DMS153 treated with DMSO at 0.1 percent for 48 hours (cell line): ENCODE measurements around the gene XKR3.
A peak's percentile ranks its signal among the peaks of the same experiment; 100 is the strongest.
"Not testable (repeated sequence)": the region's sequence is repeated elsewhere in the genome, so short reads cannot be mapped to it uniquely, and the experiment has no call there.

ENCODE experiments used
- DNase-seq: peaks from one replicate; lab custom pipeline; 2025; ENCODE audit not compliant: unreplicated experiment; lab: John Stamatoyannopoulos, UW

Gene XKR3

GRCh38 chr22:16806401-16806800 lies 18.8 kb downstream of the XKR3 start:
- no peak for DNase-seq

GRCh38 chr22:16804882-16805281 lies 20.3 kb downstream of the XKR3 start:
- no peak for DNase-seq

- no peak for DNase-seq
These were observed 21.8 kb downstream of the XKR3 start for GRCh38 chr22:16803255-16803917.

GRCh38 chr22:16801571-16801970 lies 23.6 kb downstream of the XKR3 start:
- DNase-seq, result no peak

DNA sequence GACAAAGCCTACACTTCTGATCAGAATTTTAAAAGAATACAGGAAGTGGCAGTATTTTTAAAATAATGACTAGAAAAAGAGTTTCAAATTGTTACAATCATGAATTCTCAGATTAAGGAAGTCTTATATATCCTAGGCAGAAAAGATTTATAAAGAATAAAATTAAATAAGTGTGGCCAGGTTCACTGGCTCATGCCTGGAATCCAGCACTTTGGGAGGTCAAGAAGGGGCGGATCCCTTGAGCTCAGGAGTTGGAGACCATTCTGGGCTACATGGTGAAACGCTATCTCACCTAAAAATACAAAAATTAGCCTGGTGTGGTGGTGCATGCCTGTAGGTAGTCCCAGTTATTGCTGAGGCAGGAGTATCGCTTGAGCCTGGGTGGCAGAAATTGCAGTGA lies 24.1 kb downstream of the XKR3 start:
- DNase-seq, result no peak

DNA sequence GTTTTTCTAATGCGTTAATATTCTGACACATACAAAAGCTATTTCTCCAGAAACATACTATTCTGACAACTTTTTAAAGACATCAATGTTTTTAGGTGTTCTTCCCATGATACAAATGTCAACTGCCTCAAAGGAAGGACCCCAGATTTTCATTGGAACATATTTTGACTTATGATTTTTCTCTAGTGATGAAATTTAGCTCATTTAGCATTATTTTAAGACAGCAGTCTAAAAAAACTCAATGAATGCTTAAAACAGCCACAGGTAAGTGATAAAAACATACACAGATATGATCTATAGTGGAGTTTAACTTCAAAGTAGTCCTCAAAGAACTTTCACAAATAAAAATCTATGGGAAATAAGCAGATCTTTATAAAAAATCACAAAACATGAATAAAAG lies 24.9 kb downstream of the XKR3 start:
- no peak for DNase-seq

DNA sequence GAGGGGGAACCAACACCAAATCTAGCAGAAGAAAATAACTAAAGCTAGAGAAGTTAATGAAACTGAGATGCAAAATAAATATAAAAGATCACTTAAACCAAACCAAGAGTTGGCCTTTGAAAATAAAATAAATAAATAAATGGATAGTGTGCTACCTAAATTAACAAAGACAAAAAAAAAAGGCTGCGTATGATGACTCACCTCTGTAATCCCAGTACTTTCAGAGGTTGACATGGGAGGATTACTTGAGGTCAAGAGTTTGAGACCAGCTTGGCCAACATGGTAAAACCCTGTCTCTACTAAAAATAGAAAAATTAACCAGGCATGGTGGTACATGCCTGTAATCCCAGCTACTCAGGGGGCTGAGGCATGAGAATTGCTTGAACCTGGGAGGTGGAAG lies 29.7 kb downstream of the XKR3 start:
- not testable (repeated sequence) for DNase-seq

DNA sequence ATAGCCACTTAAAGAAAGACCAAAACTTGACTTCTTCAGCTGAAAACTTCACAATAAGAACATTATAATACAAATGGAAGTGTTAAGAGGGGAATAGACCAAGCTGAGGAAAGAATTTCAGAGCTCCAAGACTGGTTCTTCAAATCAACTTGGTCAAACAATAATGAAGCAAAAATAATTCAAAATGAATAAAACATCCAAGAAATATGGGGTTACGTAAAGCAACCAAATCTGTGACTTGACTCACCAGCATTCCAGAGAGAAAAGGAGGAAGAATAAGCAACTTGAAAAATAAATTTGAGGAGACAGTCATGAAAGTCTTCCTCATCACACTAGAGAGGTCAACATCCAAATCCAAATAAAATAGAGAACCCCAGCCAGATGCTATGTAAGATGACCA lies 31.4 kb downstream of the XKR3 start:
- no peak for DNase-seq

GRCh38 chr22:16789860-16790493 lies 35.2 kb downstream of the XKR3 start:
- DNase-seq, result no peak

DNA sequence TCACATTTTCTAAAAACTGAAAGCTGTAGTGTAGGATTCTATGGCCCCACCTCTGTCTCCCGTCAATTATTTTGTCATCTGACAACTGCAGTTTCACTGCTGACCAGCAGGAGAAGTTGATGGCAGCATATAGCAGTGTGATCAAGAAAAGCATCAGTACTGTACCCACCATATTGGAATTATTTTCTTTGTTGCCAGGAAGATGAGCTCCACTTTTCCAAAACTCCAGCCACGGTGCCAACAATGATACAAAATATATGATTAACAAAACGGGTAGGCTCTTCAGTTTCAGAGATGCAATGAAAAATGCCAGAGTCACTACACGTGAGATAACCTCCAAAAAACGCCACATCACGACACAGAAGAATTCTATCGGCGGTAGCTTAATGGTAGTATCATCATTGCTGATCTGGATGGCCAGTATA lies 41.3 kb downstream of the XKR3 start:
- peak; percentile 11 for DNase-seq

DNA sequence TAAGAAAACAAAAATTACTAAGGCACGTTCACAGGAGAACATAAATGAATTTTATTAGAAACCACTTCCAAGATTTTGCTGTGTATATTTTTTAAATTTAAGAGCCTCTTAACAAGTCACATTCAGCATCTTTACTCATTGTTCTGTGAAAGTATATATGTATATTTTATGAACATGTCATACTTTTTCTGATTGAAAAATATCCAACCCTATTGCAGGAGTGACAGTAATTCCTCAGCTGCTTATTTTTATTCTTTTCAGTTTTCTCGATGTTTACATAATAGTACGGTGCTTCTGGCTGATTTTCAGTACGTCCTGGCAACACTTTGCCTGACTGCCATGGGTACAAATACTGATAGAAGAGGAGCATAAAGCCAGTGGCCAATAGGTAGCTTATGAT lies 41.8 kb downstream of the XKR3 start:
- DNase-seq, result no peak

DNA sequence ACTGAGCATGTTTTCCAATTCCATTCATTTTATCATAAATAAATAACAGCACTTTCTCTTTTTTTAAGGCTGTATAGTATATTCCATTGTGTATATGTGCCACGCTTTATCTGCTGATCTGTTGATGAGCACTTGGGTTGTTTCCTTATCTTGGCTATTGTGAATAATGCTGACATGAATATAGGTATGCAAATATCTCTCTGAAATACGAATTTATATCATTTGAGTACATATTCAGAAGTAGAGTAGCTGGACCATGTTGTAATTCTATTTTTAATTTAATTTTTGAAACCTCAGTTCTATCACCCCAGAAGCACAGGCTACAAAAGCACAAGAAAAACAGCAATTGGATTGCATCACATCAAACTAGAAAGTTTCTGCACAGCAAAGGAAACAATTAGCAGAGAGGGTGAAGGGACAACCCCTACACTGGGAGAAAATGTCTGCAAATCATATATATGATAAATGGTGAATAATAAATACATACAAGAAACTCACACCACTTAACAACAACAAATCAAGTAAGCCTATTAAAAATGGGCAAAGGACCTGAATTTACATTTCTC lies 43.4 kb downstream of the XKR3 start:
- DNase-seq, result no peak

- no peak for DNase-seq
These were observed 44.0 kb downstream of the XKR3 start for GRCh38 chr22:16781074-16781763.

DNA sequence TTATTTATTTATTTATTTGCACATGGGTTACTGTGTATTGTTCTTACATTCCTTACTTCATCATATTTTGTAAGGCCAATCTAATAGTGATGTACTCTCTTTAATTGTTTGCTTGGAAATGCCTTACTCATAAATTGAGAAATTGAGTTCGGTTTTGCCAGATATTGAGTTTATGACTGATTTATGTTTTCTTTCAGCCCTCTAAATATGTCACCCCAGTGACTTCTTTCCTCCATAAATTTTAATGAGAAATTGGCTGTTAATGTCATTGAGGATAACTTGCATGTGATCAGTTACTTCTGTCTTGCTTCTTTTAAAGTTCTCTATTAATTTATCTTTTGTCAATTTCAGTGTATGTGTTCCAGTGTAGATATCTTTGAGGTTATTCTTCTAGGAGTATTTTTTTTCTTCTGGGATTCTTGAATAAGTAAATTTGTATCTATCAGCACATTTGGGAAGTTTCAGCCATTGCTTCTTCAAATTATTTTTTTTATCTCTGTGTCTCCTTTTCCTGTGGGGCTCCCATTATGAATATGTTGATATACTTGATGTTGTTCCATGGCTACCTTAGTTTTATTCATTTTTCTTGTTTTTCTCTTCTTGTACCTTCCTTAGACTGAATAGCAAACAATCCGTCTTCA lies 47.8 kb downstream of the XKR3 start:
- DNase-seq, result no peak

DNA sequence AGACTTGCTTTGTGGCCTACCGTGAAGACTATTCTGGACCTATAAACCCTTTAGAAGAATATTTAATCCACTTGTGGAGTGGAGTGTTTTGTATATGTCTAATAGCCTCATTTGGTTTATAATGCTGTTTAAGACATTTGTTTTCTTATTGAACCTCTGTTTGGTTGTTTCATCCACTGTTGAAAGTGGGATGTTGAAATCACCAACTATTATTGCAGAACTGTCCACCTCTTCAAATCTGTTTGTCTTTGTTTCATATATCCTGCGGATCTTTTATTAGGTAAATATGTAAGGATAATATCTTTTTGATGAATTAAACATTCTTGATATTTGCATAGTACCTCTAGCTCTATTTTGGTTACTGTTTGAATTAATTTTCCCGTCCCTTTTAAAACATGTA lies 49.1 kb downstream of the XKR3 start:
- no peak for DNase-seq

GRCh38 chr22:16774911-16775500 lies 50.2 kb downstream of the XKR3 start:
- DNase-seq, result no peak

DNA sequence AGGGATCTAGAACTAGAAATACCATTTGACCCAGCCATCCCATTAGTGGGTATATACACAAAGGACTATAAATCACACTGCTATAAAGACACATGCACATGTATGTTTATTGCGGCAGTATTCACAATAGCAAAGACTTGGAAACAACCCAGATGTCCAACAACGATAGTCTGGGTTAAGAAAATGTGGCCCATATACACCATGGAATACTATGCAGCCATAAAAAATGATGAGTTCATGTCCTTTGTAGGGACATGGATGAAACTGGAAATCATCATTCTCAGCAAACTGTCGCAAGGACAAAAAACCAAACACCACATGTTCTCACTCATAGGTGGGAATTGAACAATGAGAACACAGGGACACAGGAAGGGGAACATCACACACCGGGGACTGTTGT lies 53.6 kb downstream of the XKR3 start:
- DNase-seq, result not testable (repeated sequence)

GRCh38 chr22:16767927-16768326 lies 57.3 kb downstream of the XKR3 start:
- not testable (repeated sequence) for DNase-seq

- DNase-seq, result not testable (repeated sequence)
These were observed 63.0 kb downstream of the XKR3 start for GRCh38 chr22:16762224-16762623.

DNA sequence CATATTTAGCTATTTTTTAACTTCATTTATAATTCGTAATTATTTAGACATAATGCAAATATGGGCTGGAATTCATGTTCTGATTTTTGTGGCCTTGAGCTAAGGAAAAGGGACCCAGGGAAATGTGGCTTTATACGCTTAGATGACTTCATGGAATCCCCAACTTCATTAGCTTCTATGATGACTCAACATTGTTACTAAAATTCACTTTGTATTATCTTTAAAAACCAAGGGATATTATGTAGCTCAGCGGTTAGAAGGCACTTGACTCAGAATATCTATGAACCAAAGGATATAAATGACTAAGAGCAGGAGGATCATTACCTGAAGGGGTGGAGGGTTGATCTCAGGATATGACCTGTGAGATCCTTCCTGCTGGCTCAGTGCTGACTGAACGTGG lies 64.8 kb downstream of the XKR3 start:
- DNase-seq, result not testable (repeated sequence)

GRCh38 chr22:16749282-16749681 lies 75.9 kb downstream of the XKR3 start:
- DNase-seq, result not testable (repeated sequence)
